Urinary bladder (tissue), 4 donors: Measurements from ENCODE around the gene RTEL1. TPM values are rescaled to one million over a fixed set of nuclear protein-coding genes. Genes with fewer than 3 reads are reported as not detected.
"Not testable (repeated sequence)": the region's sequence is repeated elsewhere in the genome, so short reads cannot be mapped to it uniquely, and the experiment has no call there.

ENCODE experiments used
- DNase-seq: peaks from one replicate; pipeline ENCODE4 v3.0.0-alpha.2; 2015; ENCODE audit errors: extremely low spot score
- H3K27ac ChIP-seq: one replicate; pipeline ENCODE4 v1.5.1; 2013; ENCODE audit warnings: low read depth, mild to moderate bottlenecking, moderate library complexity
- H3K36me3 ChIP-seq: one replicate; pipeline ENCODE4 v1.6.1; 2013; ENCODE audit warnings: mild to moderate bottlenecking, moderate library complexity; ENCODE audit not compliant: insufficient read depth
- H3K4me1 ChIP-seq: one replicate; pipeline ENCODE4 v1.6.1; 2013; ENCODE audit warnings: mild to moderate bottlenecking, moderate library complexity; ENCODE audit not compliant: insufficient read depth
- H3K4me3 ChIP-seq: one replicate; pipeline ENCODE4 v1.5.1; 2013; ENCODE audit warnings: low read depth, low read length
- WGBS: extraction: QIAGEN DNeasy Blood & Tissue Kit; methylation state at CpG from one replicate; pipeline ENCODE4 v1.1.7; 2013; 5-methylcytosine and 5-hydroxymethylcytosine counted together
- polyA plus RNA-seq: library from polyadenylated mRNA; stranded (reverse); fragments of 200-250 nt; gene quantifications from one replicate; pipeline ENCODE4 v1.2.3, GENCODE V29; 2013
- total RNA-seq: library from RNA; depleted of rRNA; stranded (reverse); fragments of >200 nt; gene quantifications from one replicate; pipeline ENCODE4 v1.2.3, GENCODE V29; 2014
- donor health status: healthy with polysubstance abuse.
- donor health status: healthy.

Gene RTEL1
- total and polyA plus RNA-seq, 2 donors, result 12.3 to 13.3 TPM

GRCh38 chr20:63650486-63650885 is 7.6 kb upstream of the RTEL1 start:
- H3K4me1 ChIP-seq, DNase-seq, H3K36me3 ChIP-seq, H3K27ac ChIP-seq, H3K4me3 ChIP-seq: not testable (repeated sequence)
- WGBS, result 96% methylated on average over 25 of the region's 25 CpGs

DNA sequence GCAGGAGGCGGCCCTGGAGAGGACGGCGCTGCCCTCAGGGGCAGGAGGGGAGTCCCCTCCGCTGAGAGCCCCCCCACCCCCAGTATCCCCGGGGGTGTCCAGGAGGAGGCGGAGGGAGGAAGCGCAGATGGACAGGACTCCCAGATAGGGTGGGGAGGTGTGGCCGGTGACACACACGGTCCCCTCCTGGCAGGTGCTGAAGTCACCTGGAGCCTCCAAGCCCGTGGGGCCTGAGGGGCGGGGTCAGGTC is 6.2 kb upstream of the RTEL1 start:
- Histone ChIP-seq H3K27ac (no peak overlapping the region), H3K4me3 (peak overlapping the region; percentile 55), H3K36me3 (no peaks in the 10 kb centered on the region), H3K4me1 (peaks cover 2% of the 10 kb centered on the region)
- 23% methylated on average over 11 of the region's 11 CpGs for WGBS
- DNase-seq, result no peak

GRCh38 chr20:63652192-63652980 is 5.7 kb upstream of the RTEL1 start:
- Histone ChIP-seq H3K27ac (no peak overlapping the region), H3K4me3 (peak overlapping the region; percentile 55), H3K4me1 (peaks cover 4% of the 10 kb centered on the region), H3K36me3 (no peaks in the 10 kb centered on the region)
- DNase-seq, result no peak
- WGBS, result under 1% methylated on average over 91 of the region's 91 CpGs

GRCh38 chr20:63653041-63653973 is 4.8 kb upstream of the RTEL1 start, which contains the start of gene STMN3:
Gene STMN3 (minus strand): TSS chr20:63653424. CDS start chr20:63653345, 79 bp downstream.
- peak within 1 kb of the TSS; percentile 67 for H3K27ac ChIP-seq
- under 1% methylated on average over 72 of the region's 73 CpGs for WGBS
- peaks cover 4% of the 10 kb centered on the region for H3K4me1 ChIP-seq
- peak within 1 kb of the TSS; percentile 55 for H3K4me3 ChIP-seq
- peak; percentile 82 for DNase-seq
- H3K36me3 ChIP-seq, result no peaks in the 10 kb centered on the region

DNA sequence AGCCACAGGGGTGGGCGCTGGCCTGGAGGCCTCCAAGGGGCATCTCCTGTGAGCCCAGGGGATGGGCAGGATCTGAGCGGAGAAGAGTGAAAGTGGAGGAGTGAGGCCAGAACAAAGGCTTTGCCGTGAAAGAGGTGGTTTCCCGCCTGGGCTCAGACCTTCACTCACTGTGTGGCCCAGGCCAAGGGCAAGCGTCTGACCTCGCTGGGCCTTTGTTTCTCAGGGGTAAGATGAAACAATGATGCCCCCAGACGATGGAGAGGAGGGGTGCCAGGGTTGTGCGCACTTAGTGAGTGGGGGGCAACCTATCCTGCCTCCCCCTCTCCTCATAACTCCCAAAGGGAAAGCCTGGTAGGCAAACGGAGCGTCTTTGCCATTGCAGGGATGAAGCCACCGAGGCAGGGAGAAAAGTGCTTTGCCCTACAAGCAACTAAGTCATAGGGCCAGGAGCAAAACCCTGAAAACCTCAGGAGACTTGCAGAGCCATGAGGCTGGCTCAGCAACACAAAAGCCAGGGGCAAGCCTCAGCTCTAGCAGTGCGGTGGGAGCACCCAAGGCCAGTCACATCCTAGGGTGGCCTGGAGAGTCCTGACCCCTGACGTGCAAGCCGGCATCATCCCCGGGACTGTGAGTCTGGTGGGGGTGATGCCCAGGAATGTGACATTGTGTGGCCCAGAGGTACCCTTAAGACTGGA is 4.0 kb upstream of the RTEL1 start:
- no peak for DNase-seq
- Histone ChIP-seq H3K36me3 (no peaks in the 10 kb centered on the region), H3K27ac (no peak overlapping the region), H3K4me1 (peaks cover 4% of the 10 kb centered on the region), H3K4me3 (no peak overlapping the region)
- 51% methylated on average over 15 of the region's 15 CpGs for WGBS

DNA sequence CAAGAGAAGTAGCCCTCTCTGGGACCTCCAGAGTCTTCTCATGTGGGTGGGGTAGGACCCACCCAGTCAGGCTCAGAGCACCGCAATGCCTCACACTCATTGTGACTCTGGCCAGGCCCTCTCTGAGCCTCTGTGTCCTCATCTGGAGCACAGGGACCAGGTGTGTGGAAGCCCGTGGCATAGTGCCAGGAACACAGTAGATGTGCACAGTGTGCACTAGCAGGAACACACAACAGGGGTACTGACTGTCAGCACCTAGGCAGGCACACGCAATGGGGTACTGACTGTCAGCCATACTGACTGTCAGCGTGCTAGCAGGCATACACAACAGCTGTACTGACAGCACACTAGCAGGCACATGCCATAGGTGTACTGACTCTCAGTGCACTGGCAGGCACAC is 2.9 kb upstream of the RTEL1 start:
- 64% methylated on average over 4 of the region's 4 CpGs for WGBS
- H3K4me1 ChIP-seq, result peaks cover 4% of the 10 kb centered on the region

GRCh38 chr20:63656451-63656850 is 1.7 kb upstream of the RTEL1 start:
- no peak overlapping the region for H3K4me3 ChIP-seq
- no peak for DNase-seq
- H3K27ac ChIP-seq, result no peak overlapping the region
- 90% methylated on average over 3 of the region's 3 CpGs for WGBS
- H3K4me1 ChIP-seq, result peaks cover 4% of the 10 kb centered on the region
- no peaks in the 10 kb centered on the region for H3K36me3 ChIP-seq

More for the DNA sequence above, 2.9 kb upstream of the RTEL1 start:
- Histone ChIP-seq H3K36me3 (no peaks in the 10 kb centered on the region), H3K4me3 (no peak overlapping the region), H3K27ac (no peak overlapping the region)
- DNase-seq, result no peak

DNA sequence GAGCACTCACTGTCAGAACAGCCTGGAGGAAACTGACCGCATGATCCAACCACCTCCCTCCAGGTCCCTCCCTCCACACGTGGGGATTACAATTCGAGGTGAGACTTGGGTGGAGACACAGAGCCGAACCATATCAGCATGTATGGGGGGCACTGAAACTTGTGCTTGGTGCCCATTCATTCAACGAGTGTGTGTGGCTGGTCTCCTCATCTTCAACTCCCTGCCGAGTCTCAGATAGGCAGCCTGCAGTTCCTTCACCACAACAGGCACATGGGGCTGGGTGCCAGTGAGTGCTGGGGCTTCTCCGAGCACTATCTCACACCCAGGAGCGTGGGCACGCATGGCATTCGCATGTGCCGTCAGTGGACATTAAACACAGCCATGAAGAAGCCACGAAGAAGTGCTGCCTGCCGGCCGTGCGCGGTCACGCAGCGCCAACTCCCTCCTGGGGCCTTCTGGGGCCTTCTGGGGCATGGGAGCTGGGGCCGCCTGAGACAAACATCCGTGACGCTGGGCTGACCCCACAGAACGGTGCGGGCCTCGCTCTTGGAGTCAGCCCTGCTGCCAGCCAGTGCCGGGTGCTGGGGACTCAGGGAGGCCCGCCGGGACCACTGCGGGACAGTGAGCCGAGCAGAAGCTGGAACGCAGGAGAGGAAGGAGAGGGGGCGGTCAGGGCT is 714 bp upstream of the RTEL1 start:
- Histone ChIP-seq H3K27ac (peak overlapping the region; percentile 69), H3K36me3 (no peaks in the 10 kb centered on the region), H3K4me3 (peak overlapping the region; percentile 59), H3K4me1 (peaks cover 4% of the 10 kb centered on the region)
- WGBS, result 33% methylated on average over 31 of the region's 31 CpGs
- no peak for DNase-seq

- Histone ChIP-seq H3K4me3 (peak overlapping the region; percentile 59), H3K27ac (peak overlapping the region; percentile 18), H3K36me3 (no peaks in the 10 kb centered on the region), H3K4me1 (peaks cover 2% of the 10 kb centered on the region)
- no peak for DNase-seq
- WGBS, result 2% methylated on average over 25 of the region's 25 CpGs
These were observed 656 bp downstream of the RTEL1 start for GRCh38 chr20:63658749-63659187.

- Histone ChIP-seq H3K4me3 (peak overlapping the region; percentile 59), H3K27ac (no peak overlapping the region), H3K36me3 (no peaks in the 10 kb centered on the region), H3K4me1 (peaks cover 2% of the 10 kb centered on the region)
- WGBS, result 61% methylated on average over 13 of the region's 13 CpGs
- no peak for DNase-seq
These were observed 1.3 kb downstream of the RTEL1 start for GRCh38 chr20:63659370-63659769.

DNA sequence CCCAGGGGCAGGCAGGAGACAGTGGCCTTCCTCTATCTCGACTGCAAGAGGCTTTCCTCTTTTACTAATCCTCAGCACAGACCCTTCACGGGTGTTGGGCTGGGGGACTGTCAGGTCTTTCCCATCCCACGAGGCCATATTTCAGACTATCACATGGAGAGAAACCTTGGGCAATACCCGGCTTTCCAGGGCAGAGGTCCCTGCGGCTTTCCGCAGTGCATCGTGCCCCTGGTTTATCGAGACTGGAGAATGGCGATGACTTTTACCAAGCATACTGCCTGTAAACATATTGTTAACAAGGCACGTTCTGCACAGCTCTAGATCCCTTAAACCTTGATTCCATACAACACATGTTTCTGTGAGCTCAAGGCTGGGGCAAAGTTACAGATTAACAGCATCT is 2.1 kb downstream of the RTEL1 start:
- H3K27ac ChIP-seq, DNase-seq, H3K4me3 ChIP-seq, H3K4me1 ChIP-seq, H3K36me3 ChIP-seq: not testable (repeated sequence)
- WGBS, result 93% methylated on average over 10 of the region's 10 CpGs

DNA sequence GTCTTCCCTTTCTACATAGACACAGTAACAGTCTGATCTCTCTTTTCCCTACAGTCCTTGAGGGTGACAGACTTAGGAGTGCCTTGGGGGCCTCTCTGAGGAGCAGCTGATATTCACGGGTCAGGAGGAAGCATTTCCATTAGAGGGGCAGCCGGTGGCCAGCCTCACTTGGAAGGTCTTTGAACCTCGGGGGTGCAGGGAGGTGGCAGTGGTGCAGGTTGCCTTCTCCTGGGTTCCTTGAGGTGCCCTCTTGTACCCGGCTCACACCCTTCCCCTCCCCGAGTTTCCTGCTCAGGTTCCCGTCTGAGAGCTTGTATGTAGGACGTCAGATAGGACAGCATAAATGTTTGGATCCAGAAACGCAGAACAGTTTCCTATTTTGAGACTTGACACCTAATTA is 2.5 kb downstream of the RTEL1 start:
- Histone ChIP-seq H3K36me3 (no peaks in the 10 kb centered on the region), H3K27ac (no peak overlapping the region), H3K4me1 (peaks cover 2% of the 10 kb centered on the region), H3K4me3 (no peak overlapping the region)
- WGBS, result 85% methylated on average over 8 of the region's 8 CpGs
- DNase-seq, result no peak

- H3K36me3 ChIP-seq, result no peaks in the 10 kb centered on the region
- H3K27ac ChIP-seq, result no peak overlapping the region
- no peak overlapping the region for H3K4me3 ChIP-seq
- no peak for DNase-seq
- WGBS, result 96% methylated on average over 22 of the region's 22 CpGs
- H3K4me1 ChIP-seq, result peaks cover 2% of the 10 kb centered on the region
These were observed 3.0 kb downstream of the RTEL1 start for GRCh38 chr20:63661108-63661507.
